Brain microvascular endothelial cell (primary cell): ENCODE measurements around the gene RCHY1.
"Not testable (repeated sequence)": the region's sequence is repeated elsewhere in the genome, so short reads cannot be mapped to it uniquely, and the experiment has no call there.

Source experiments
- DNase-seq: peaks from one replicate; pipeline ENCODE4 v3.0.0-alpha.2; 2020
- H3K27ac ChIP-seq: fragments of 250-450 bp; sonication (Bioruptor Pico); 2 replicates; pipeline ENCODE4 v1.5.1; 2020; ENCODE audit warnings: mild to moderate bottlenecking, moderate library complexity
- H3K27me3 ChIP-seq: fragments of 250-450 bp; sonication (Bioruptor Pico); replicated peaks from 2 replicates; pipeline ENCODE4 v1.5.1; 2020; ENCODE audit warnings: mild to moderate bottlenecking
- H3K36me3 ChIP-seq: fragments of 250-450 bp; sonication (Bioruptor Pico); replicated peaks from 2 replicates; pipeline ENCODE4 v1.5.1; 2020; ENCODE audit warnings: mild to moderate bottlenecking
- H3K4me3 ChIP-seq: 2 replicates; pipeline ENCODE4 v1.5.1; 2011; ENCODE audit warnings: low read depth, mild to moderate bottlenecking, control low read depth, low read length, moderate library complexity
- in situ Hi-C: cut with HindIII; loops from 2 replicates; pipeline ENCODE4 v1.10.0; 2017; ENCODE audit warnings: low sequenced_read_pairs, low pct_ligation_motif_present
- TF ChIP-seq, protein P1 (sequence below): IDR thresholded peaks from 2 replicates; pipeline ENCODE4 v1.5.1; 2011; ENCODE audit warnings: low read depth, mild to moderate bottlenecking, moderate library complexity, low read length, control low read depth, inconsistent platforms; ENCODE audit errors: missing control alignments

The RCHY1 gene

GRCh38 chr4:75531536-75532143, 17.4 kb upstream of the RCHY1 start:
- H3K27ac ChIP-seq, DNase-seq, H3K4me3 ChIP-seq, in situ Hi-C loops, H3K27me3 ChIP-seq: not testable (repeated sequence)
- H3K36me3 ChIP-seq: peaks cover 19% of the 10 kb centered on the region

GRCh38 chr4:75530556-75531322, 16.5 kb upstream of the RCHY1 start:
- TF ChIP-seq, protein P1, sequence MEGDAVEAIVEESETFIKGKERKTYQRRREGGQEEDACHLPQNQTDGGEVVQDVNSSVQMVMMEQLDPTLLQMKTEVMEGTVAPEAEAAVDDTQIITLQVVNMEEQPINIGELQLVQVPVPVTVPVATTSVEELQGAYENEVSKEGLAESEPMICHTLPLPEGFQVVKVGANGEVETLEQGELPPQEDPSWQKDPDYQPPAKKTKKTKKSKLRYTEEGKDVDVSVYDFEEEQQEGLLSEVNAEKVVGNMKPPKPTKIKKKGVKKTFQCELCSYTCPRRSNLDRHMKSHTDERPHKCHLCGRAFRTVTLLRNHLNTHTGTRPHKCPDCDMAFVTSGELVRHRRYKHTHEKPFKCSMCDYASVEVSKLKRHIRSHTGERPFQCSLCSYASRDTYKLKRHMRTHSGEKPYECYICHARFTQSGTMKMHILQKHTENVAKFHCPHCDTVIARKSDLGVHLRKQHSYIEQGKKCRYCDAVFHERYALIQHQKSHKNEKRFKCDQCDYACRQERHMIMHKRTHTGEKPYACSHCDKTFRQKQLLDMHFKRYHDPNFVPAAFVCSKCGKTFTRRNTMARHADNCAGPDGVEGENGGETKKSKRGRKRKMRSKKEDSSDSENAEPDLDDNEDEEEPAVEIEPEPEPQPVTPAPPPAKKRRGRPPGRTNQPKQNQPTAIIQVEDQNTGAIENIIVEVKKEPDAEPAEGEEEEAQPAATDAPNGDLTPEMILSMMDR: no peak
- in situ Hi-C loops: no loop called here

DNA sequence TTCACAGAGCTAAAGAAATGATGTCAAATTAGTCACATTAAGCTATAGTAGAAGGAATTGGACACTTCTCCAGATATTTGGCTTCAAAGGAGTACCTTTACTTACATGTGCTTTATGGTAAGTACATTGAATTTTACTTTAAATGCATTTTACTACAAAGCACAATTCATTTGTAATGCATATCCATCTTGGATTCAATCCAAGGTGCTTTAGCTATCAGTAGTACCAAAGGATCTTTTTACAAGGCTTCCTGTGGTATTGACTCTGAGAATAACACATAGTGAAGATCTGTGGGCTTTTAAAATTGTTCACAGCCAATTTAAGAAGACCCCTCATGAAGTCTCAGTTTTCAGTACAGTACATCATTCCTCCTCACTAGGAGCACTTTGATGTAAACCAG, 13.3 kb upstream of the RCHY1 start:
- peaks cover 18% of the 10 kb centered on the region for H3K36me3 ChIP-seq
- TF ChIP-seq, protein P1: no peak

More at GRCh38 chr4:75530556-75531322, 16.5 kb upstream of the RCHY1 start:
- no peak for DNase-seq
- Histone ChIP-seq H3K27me3 (no peaks in the 10 kb centered on the region), H3K36me3 (peaks cover 22% of the 10 kb centered on the region), H3K27ac (no peak overlapping the region), H3K4me3 (no peak overlapping the region)

GRCh38 chr4:75525910-75526309, 11.7 kb upstream of the RCHY1 start:
- Histone ChIP-seq H3K4me3 (no peak overlapping the region), H3K27me3 (no peaks in the 10 kb centered on the region), H3K36me3 (peaks cover 14% of the 10 kb centered on the region), H3K27ac (no peak overlapping the region)
- no peak for DNase-seq
- in situ Hi-C loops: no loop called here
- TF ChIP-seq, protein P1: no peak

More for the DNA sequence above, 13.3 kb upstream of the RCHY1 start:
- DNase-seq: no peak
- H3K27me3 ChIP-seq: no peaks in the 10 kb centered on the region
- no peak overlapping the region for H3K27ac ChIP-seq
- in situ Hi-C loops: no loop called here
- no peak overlapping the region for H3K4me3 ChIP-seq

DNA sequence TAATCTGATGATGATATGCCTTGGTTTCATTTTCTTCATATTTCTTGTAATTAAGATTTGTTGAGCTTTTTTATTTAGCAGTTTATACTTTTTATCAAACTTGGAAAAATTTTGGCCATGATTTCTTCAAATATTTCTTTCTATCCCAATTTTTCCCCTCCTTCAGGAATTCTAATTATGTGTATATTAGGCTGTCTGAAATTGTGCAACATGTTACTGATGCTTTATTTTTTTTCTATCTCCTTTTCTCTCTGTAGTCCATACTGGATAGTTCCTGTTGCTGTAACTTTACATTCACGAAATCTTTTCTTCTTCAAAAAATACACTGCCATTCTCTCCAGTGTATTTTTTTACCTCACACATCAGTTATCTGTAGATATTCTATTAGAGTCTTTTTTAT, 10.9 kb upstream of the RCHY1 start:
- no peak for DNase-seq
- Histone ChIP-seq H3K27me3 (no peaks in the 10 kb centered on the region), H3K36me3 (peaks cover 11% of the 10 kb centered on the region), H3K27ac (no peak overlapping the region), H3K4me3 (no peak overlapping the region)
- in situ Hi-C loops: no loop called here
- TF ChIP-seq, protein P1: no peak

GRCh38 chr4:75519452-75519851, 5.2 kb upstream of the RCHY1 start:
- H3K27ac ChIP-seq, H3K27me3 ChIP-seq, in situ Hi-C loops, DNase-seq, H3K4me3 ChIP-seq, H3K36me3 ChIP-seq: not testable (repeated sequence)

DNA sequence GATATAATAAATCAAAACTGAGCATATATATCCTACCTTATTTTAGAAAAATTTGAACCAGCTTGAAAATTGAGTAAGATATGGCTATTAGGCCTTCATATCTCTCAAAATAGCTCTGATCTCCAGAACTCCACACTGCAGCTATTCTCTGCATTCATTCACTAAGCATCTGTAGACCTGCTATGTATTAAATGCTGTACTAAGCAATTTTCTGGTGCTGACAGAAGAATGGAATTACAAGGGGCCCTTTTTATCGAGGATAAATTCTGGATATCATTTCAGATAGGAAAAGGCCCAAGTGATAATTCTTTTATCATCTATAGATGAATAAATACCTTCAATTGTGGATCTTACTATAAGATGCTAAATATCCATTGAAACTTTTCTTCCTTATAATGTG, 1.9 kb upstream of the RCHY1 start:
- no peak for DNase-seq
- TF ChIP-seq, protein P1: no peak
- Histone ChIP-seq H3K27ac (no peak overlapping the region), H3K36me3 (no peaks in the 10 kb centered on the region), H3K27me3 (no peaks in the 10 kb centered on the region), H3K4me3 (no peak overlapping the region)
- in situ Hi-C loops: no loop called here
